HEK293 (cell line): ENCODE results near the gene RPS6KA2.

Experiments used
- REPIN1 ChIP-seq: fragments of 450-650 bp; formaldehyde crosslinking; IDR thresholded peaks from 2 replicates; pipeline ENCODE4 v1.5.1; 2017; ENCODE audit warnings: missing biosample characterization, missing genetic modification characterization, low read depth
- ZEB2 ChIP-seq: fragments of 450-650 bp; formaldehyde crosslinking; IDR thresholded peaks from 2 replicates; pipeline ENCODE4 v1.5.1; 2016; ENCODE audit warnings: missing biosample characterization, missing genetic modification characterization
- ZNF138 ChIP-seq: fragments of 450-650 bp; formaldehyde crosslinking; IDR thresholded peaks from 2 replicates; pipeline ENCODE4 v1.5.1; 2016; ENCODE audit warnings: missing biosample characterization, missing genetic modification characterization, borderline replicate concordance
- ZNF274 ChIP-seq, 2 experiments: fragments of 200-500 bp in 1 of 2; fragments of 450-650 bp in 1 of 2; sonication (Bioruptor generic) in 1 of 2; formaldehyde crosslinking in 1 of 2; IDR thresholded peaks; 2 replicates each; pipeline versions ENCODE4 v1.5.1 to v1.6.1; 2014 to 2016; ENCODE audit warnings: borderline replicate concordance in 1 of 2, inconsistent platforms in 1 of 2, low read length in 1 of 2, missing biosample characterization in 1 of 2, missing genetic modification characterization in 1 of 2
- ZNF768 ChIP-seq: fragments of 450-650 bp; formaldehyde crosslinking; IDR thresholded peaks from 2 replicates; pipeline ENCODE4 v1.5.1; 2018; ENCODE audit warnings: missing biosample characterization, mild to moderate bottlenecking, missing genetic modification characterization
- ZNF830 ChIP-seq: fragments of 450-650 bp; IDR thresholded peaks from 2 replicates; pipeline ENCODE4 v1.5.0; 2018; ENCODE audit warnings: missing biosample characterization, missing genetic modification characterization, low read depth, mild to moderate bottlenecking, moderate library complexity
- TF ChIP-seq, protein P1 (sequence below): fragments of 450-650 bp; formaldehyde crosslinking; IDR thresholded peaks from 2 replicates; pipeline ENCODE4 v1.5.1; 2016; ENCODE audit warnings: missing biosample characterization, missing genetic modification characterization
- TF ChIP-seq, protein P2 (sequence below): fragments of 450-650 bp; formaldehyde crosslinking; IDR thresholded peaks from 2 replicates; pipeline ENCODE4 v1.5.1; 2016; ENCODE audit warnings: missing biosample characterization, missing genetic modification characterization
- TF ChIP-seq, protein P3 (sequence below): fragments of 450-650 bp; IDR thresholded peaks from 2 replicates; pipeline ENCODE4 v1.5.1; 2018; ENCODE audit warnings: missing biosample characterization, missing genetic modification characterization
- TF ChIP-seq, protein P4 (sequence below): fragments of 450-650 bp; formaldehyde crosslinking; IDR thresholded peaks from 2 replicates; pipeline ENCODE4 v1.5.1; 2016; ENCODE audit warnings: missing biosample characterization, missing genetic modification characterization

DNA sequence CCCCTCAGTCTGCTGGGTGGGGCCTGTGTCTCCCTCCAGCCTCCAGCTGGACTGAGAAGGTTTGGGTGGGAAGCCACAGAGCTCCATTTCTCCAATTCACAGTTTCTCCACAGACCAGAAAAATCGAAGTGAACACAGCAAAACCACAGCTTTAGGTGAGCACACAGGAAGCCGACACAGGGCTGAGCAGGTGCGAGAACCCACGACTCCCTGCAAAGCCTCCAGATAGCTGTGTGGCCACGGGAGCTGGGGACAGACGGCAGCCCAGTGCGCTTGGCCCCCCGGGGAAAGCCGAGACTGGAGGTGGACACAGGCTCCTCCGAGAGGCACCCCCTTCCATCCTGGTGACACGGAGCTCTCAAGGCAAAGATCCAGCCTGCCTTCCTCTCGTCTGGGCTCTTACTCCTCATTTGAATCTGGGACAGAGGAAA is 215.3 kb downstream of the RPS6KA2 start:
- TF ChIP-seq, protein P1, sequence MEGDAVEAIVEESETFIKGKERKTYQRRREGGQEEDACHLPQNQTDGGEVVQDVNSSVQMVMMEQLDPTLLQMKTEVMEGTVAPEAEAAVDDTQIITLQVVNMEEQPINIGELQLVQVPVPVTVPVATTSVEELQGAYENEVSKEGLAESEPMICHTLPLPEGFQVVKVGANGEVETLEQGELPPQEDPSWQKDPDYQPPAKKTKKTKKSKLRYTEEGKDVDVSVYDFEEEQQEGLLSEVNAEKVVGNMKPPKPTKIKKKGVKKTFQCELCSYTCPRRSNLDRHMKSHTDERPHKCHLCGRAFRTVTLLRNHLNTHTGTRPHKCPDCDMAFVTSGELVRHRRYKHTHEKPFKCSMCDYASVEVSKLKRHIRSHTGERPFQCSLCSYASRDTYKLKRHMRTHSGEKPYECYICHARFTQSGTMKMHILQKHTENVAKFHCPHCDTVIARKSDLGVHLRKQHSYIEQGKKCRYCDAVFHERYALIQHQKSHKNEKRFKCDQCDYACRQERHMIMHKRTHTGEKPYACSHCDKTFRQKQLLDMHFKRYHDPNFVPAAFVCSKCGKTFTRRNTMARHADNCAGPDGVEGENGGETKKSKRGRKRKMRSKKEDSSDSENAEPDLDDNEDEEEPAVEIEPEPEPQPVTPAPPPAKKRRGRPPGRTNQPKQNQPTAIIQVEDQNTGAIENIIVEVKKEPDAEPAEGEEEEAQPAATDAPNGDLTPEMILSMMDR: no peak
- TF ChIP-seq ZNF768 (tag by site-specific recombination) (no peak), ZNF138 (no peak), ZNF274 (IDR thresholded peaks at IDR 0.05; ENCODE audit: low read length) (no peak), ZNF274 (tag by site-specific recombination; IDR thresholded peaks at IDR 0.05; ENCODE audit: borderline replicate concordance) (no peak), ZNF830 (tag by site-specific recombination) (no peak), REPIN1 (tag by site-specific recombination) (no peak), ZEB2 (tag by site-specific recombination) (no peak)
- TF ChIP-seq, protein P2, sequence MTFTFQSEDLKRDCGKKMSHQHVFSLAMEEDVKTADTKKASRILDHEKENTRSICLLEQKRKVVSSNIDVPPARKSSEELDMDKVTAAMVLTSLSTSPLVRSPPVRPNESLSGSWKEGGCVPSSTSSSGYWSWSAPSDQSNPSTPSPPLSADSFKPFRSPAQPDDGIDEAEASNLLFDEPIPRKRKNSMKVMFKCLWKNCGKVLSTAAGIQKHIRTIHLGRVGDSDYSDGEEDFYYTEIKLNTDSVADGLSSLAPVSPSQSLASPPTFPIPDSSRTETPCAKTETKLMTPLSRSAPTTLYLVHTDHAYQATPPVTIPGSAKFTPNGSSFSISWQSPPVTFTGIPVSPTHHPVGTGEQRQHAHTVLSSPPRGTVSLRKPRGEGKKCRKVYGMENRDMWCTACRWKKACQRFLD (tag by site-specific recombination): no peak
- TF ChIP-seq, protein P3, sequence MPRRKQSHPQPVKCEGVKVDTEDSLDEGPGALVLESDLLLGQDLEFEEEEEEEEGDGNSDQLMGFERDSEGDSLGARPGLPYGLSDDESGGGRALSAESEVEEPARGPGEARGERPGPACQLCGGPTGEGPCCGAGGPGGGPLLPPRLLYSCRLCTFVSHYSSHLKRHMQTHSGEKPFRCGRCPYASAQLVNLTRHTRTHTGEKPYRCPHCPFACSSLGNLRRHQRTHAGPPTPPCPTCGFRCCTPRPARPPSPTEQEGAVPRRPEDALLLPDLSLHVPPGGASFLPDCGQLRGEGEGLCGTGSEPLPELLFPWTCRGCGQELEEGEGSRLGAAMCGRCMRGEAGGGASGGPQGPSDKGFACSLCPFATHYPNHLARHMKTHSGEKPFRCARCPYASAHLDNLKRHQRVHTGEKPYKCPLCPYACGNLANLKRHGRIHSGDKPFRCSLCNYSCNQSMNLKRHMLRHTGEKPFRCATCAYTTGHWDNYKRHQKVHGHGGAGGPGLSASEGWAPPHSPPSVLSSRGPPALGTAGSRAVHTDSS (tag by site-specific recombination): no peak
- TF ChIP-seq, protein P4, sequence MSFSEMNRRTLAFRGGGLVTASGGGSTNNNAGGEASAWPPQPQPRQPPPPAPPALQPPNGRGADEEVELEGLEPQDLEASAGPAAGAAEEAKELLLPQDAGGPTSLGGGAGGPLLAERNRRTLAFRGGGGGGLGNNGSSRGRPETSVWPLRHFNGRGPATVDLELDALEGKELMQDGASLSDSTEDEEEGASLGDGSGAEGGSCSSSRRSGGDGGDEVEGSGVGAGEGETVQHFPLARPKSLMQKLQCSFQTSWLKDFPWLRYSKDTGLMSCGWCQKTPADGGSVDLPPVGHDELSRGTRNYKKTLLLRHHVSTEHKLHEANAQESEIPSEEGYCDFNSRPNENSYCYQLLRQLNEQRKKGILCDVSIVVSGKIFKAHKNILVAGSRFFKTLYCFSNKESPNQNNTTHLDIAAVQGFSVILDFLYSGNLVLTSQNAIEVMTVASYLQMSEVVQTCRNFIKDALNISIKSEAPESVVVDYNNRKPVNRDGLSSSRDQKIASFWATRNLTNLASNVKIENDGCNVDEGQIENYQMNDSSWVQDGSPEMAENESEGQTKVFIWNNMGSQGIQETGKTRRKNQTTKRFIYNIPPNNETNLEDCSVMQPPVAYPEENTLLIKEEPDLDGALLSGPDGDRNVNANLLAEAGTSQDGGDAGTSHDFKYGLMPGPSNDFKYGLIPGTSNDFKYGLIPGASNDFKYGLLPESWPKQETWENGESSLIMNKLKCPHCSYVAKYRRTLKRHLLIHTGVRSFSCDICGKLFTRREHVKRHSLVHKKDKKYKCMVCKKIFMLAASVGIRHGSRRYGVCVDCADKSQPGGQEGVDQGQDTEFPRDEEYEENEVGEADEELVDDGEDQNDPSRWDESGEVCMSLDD: no peak
